Mucosa of descending colon (tissue), 3 donors: ENCODE data around the gene NTM. TPM values are rescaled to one million over a fixed set of nuclear protein-coding genes. Genes with fewer than 3 reads are reported as not detected.

Experiments used
- ATAC-seq: fragments of 200-7000 bp; cut with Tn5 transposase; one replicate; pipeline ENCODE4 v1.9.1; 2020; ENCODE audit warnings: mild to moderate bottlenecking, moderate library complexity
- DNase-seq, 3 donors: peaks; one replicate each; pipeline ENCODE4 v3.0.0-alpha.2; 2020
- H3K36me3 ChIP-seq: fragments of 200-600 bp; one replicate; pipeline ENCODE4 v1.8.0; 2021; ENCODE audit warnings: low read depth, mild to moderate bottlenecking
- H3K4me1 ChIP-seq: fragments of 200-600 bp; one replicate; pipeline ENCODE4 v1.8.0; 2021; ENCODE audit warnings: low read depth, mild to moderate bottlenecking
- H3K4me3 ChIP-seq: fragments of 200-600 bp; one replicate; pipeline ENCODE4 v1.8.0; 2021; ENCODE audit warnings: mild to moderate bottlenecking
- H3K9me3 ChIP-seq: fragments of 200-600 bp; one replicate; pipeline ENCODE4 v1.8.0; 2021; ENCODE audit warnings: mild to moderate bottlenecking
- CTCF ChIP-seq: fragments of 200-600 bp; IDR thresholded peaks from one replicate; pipeline ENCODE4 v1.8.0; 2022; ENCODE audit warnings: antibody characterized with exemption, mild to moderate bottlenecking
- intact Hi-C, 2 donors: fragments of 100-400 bp; cut with DNase I in 1 of 2; cut with micrococcal nuclease in 1 of 2; formaldehyde crosslinking; loops; one replicate each; pipeline versions ENCODE4 v1.11.0 to v1.11.1; 2022; cut with DNase I, micrococcal nuclease
- total RNA-seq, 3 donors: library from RNA; stranded (reverse); fragmentation: NEBNext Ultra II Directional in 2 of 3; extraction: Animal tissue kit (Norgen Biotek cat#: 25700) in 2 of 3; gene quantifications; one replicate each; pipeline versions ENCODE4 v1.2.1 to v1.2.4, GENCODE V29; 2021 to 2023
- donor health status: DM: no; HTN: no; CAD: no; lungs with moderate emphysema.
- donor health status: DM: no; HTN: no; CAD: no.
- donor health status: DM: no; HTN: yes; CAD: no.

NTM gene
- total RNA-seq, 3 donors from 2014 or later = 0.64 to 7.7 (median 1.2) TPM

- DNase-seq (no peak), ATAC-seq (no peak)
- Histone ChIP-seq H3K4me3 (no peak overlapping the region), H3K9me3 (no peaks in the 10 kb centered on the region), H3K36me3 (no peaks in the 10 kb centered on the region), H3K4me1 (no peaks in the 10 kb centered on the region)
- intact Hi-C loops = no loop called here
- no peak for TF ChIP-seq CTCF
Observed at GRCh38 chr11:131467645-131468394, 97.4 kb downstream of the NTM start.

- intact Hi-C loops = no loop called here
- H3K4me1 ChIP-seq = no peaks in the 10 kb centered on the region
- no peak for DNase-seq
- H3K4me3 ChIP-seq = no peak overlapping the region
- ATAC-seq = no peak
- no peaks in the 10 kb centered on the region for H3K9me3 ChIP-seq
- no peak for TF ChIP-seq CTCF
- H3K36me3 ChIP-seq = no peaks in the 10 kb centered on the region
Observed at GRCh38 chr11:131468565-131468964, 98.2 kb downstream of the NTM start.

GRCh38 chr11:131470216-131470925 is 100.0 kb downstream of the NTM start:
- Histone ChIP-seq H3K4me1 (no peaks in the 10 kb centered on the region), H3K9me3 (no peaks in the 10 kb centered on the region), H3K36me3 (no peaks in the 10 kb centered on the region), H3K4me3 (no peak overlapping the region)
- no peak for ATAC-seq
- DNase-seq = no peak
- intact Hi-C loops = no loop called here
- TF ChIP-seq CTCF = no peak

- ATAC-seq = no peak
- intact Hi-C loops = no loop called here
- H3K36me3 ChIP-seq = no peaks in the 10 kb centered on the region
- no peaks in the 10 kb centered on the region for H3K9me3 ChIP-seq
- H3K4me3 ChIP-seq = no peak overlapping the region
- H3K4me1 ChIP-seq = no peaks in the 10 kb centered on the region
- no peak for TF ChIP-seq CTCF
- DNase-seq = no peak
Observed at GRCh38 chr11:131471976-131472375, 101.6 kb downstream of the NTM start.

GRCh38 chr11:131474947-131475346 is 104.5 kb downstream of the NTM start:
- Histone ChIP-seq H3K4me1 (no peaks in the 10 kb centered on the region), H3K9me3 (no peaks in the 10 kb centered on the region), H3K4me3 (no peak overlapping the region), H3K36me3 (no peaks in the 10 kb centered on the region)
- ATAC-seq (no peak), DNase-seq (no peak)
- intact Hi-C loops = no loop called here
- no peak for TF ChIP-seq CTCF
